Raji (cell line): Measurements from ENCODE around the gene CLEC3B.

Experiments
- POLR2A ChIP-seq: IDR thresholded peaks from 2 replicates; pipeline ENCODE4 v1.6.1; 2011; ENCODE audit warnings: low read depth, low read length, control low read depth; ENCODE audit not compliant: insufficient read depth

Gene CLEC3B

GRCh38 chr3:45026038-45026437 is at the start of gene CLEC3B:
Gene CLEC3B (plus strand): TSS chr3:45026303. CDS start chr3:45026363, 60 bp downstream.
- no peak for TF ChIP-seq POLR2A

- no peak for TF ChIP-seq POLR2A
These were observed 44.9 kb upstream of the CLEC3B start for GRCh38 chr3:44981220-44981619.

- TF ChIP-seq POLR2A: no peak
These were observed 44.4 kb upstream of the CLEC3B start for GRCh38 chr3:44981751-44982150.

GRCh38 chr3:44982817-44983216 is 43.3 kb upstream of the CLEC3B start:
- no peak for TF ChIP-seq POLR2A

- TF ChIP-seq POLR2A: no peak
These were observed 42.6 kb upstream of the CLEC3B start for GRCh38 chr3:44983484-44983941.

- TF ChIP-seq POLR2A: no peak
These were observed 41.8 kb upstream of the CLEC3B start for GRCh38 chr3:44984335-44984734.

- TF ChIP-seq POLR2A: no peak
These were observed 38.8 kb upstream of the CLEC3B start for GRCh38 chr3:44987332-44987731.

- TF ChIP-seq POLR2A: no peak
These were observed 38.0 kb upstream of the CLEC3B start for GRCh38 chr3:44988073-44988472.

- TF ChIP-seq POLR2A: no peak
These were observed 37.0 kb upstream of the CLEC3B start for GRCh38 chr3:44989141-44989540.

- TF ChIP-seq POLR2A: no peak
These were observed 36.3 kb upstream of the CLEC3B start for GRCh38 chr3:44989636-44990373.

GRCh38 chr3:44991326-44991725 is 34.8 kb upstream of the CLEC3B start:
- no peak for TF ChIP-seq POLR2A

GRCh38 chr3:44992555-44993470 is 33.3 kb upstream of the CLEC3B start:
- TF ChIP-seq POLR2A: no peak

GRCh38 chr3:44993471-44994205 is 32.5 kb upstream of the CLEC3B start:
- no peak for TF ChIP-seq POLR2A

GRCh38 chr3:44995142-44995770 is 30.8 kb upstream of the CLEC3B start:
- no peak for TF ChIP-seq POLR2A

GRCh38 chr3:44996556-44996969 is 29.5 kb upstream of the CLEC3B start:
- TF ChIP-seq POLR2A: no peak

- TF ChIP-seq POLR2A: no peak
These were observed 26.3 kb upstream of the CLEC3B start for GRCh38 chr3:44999782-45000181.
